CD14-positive monocyte (primary cell): ENCODE measurements around the gene JDP2. TPM values are rescaled to one million over a fixed set of nuclear protein-coding genes. Genes with fewer than 3 reads are reported as not detected.
A peak's percentile ranks its signal among the peaks of the same experiment; 100 is the strongest.

Experiments
- DNase-seq, 3 donors: peaks; one replicate each; pipeline ENCODE4 v3.0.0-alpha.2; 2011 to 2022
- H2AFZ ChIP-seq: 2 replicates; pipeline ENCODE4 v1.6.0; 2012; ENCODE audit warnings: mild to moderate bottlenecking, low read depth, low read length, inconsistent platforms; ENCODE audit not compliant: insufficient read depth, poor library complexity, severe bottlenecking
- H3K27ac ChIP-seq, 2 donors: 1 replicate in 1 of 2; 2 replicates in 1 of 2; pipeline ENCODE4 v1.5.1; 2012 to 2013; ENCODE audit warnings: low read length in 2 of 2, control low read depth in 1 of 2, inconsistent platforms in 1 of 2, low read depth in 1 of 2, mild to moderate bottlenecking in 1 of 2
- H3K27me3 ChIP-seq, 2 donors: one replicate each; pipeline versions ENCODE4 v1.6.0 to v1.6.1; 2011 to 2013; ENCODE audit warnings: low read length in 2 of 2; ENCODE audit not compliant: control insufficient read depth in 2 of 2, insufficient read depth in 2 of 2
- H3K36me3 ChIP-seq, 2 donors: replicated peaks in 1 of 2; 1 replicate in 1 of 2; 2 replicates in 1 of 2; pipeline versions ENCODE4 v1.5.1 to v1.6.1; 2012 to 2013; ENCODE audit warnings: low read length in 2 of 2, control low read depth in 1 of 2, inconsistent platforms in 1 of 2, mild to moderate bottlenecking in 1 of 2; ENCODE audit not compliant: insufficient read depth in 2 of 2, control insufficient read depth in 1 of 2
- H3K4me1 ChIP-seq, 2 donors: 1 replicate in 1 of 2; 2 replicates in 1 of 2; pipeline versions ENCODE4 v1.5.1 to v1.6.1; 2012 to 2013; ENCODE audit warnings: low read length in 2 of 2, control low read depth in 1 of 2, inconsistent platforms in 1 of 2, mild to moderate bottlenecking in 1 of 2, moderate library complexity in 1 of 2; ENCODE audit not compliant: insufficient read depth in 2 of 2, control insufficient read depth in 1 of 2
- H3K4me2 ChIP-seq: replicated peaks from 2 replicates; pipeline ENCODE3; 2012; ENCODE audit warnings: low read length, moderate library complexity, mild to moderate bottlenecking; ENCODE audit not compliant: poor library complexity, severe bottlenecking; ENCODE audit errors: extremely low read depth
- H3K4me3 ChIP-seq, 3 experiments: fragments of 200-600 bp in 1 of 3; sonication (generic) in 1 of 3; replicated peaks in 1 of 3; 1 replicate in 2 of 3; 2 replicates in 1 of 3; pipeline ENCODE4 v1.5.1; 2011 to 2013; ENCODE audit warnings: low read length in 3 of 3, mild to moderate bottlenecking in 3 of 3, control low read depth in 2 of 3, low read depth in 2 of 3, inconsistent platforms in 1 of 3, moderate library complexity in 1 of 3
- H3K79me2 ChIP-seq: 2 replicates; pipeline ENCODE4 v1.6.0; 2012; ENCODE audit warnings: mild to moderate bottlenecking, control low read depth, inconsistent platforms, low read length, moderate library complexity; ENCODE audit not compliant: insufficient read depth
- H3K9ac ChIP-seq: 2 replicates; pipeline ENCODE4 v1.6.0; 2017; ENCODE audit warnings: low read length, mild to moderate bottlenecking; ENCODE audit not compliant: insufficient read depth, poor library complexity, severe bottlenecking
- H3K9me3 ChIP-seq, 2 donors: replicated peaks in 1 of 2; 1 replicate in 1 of 2; 2 replicates in 1 of 2; pipeline versions ENCODE4 v1.5.1 to v1.6.1; 2012 to 2013; ENCODE audit warnings: low read length in 2 of 2, control low read depth in 1 of 2; ENCODE audit not compliant: control insufficient read depth in 1 of 2, insufficient read depth in 1 of 2
- H4K20me1 ChIP-seq: 2 replicates; pipeline ENCODE4 v1.6.0; 2012; ENCODE audit warnings: mild to moderate bottlenecking, low read length, control low read depth, moderate library complexity; ENCODE audit not compliant: insufficient read depth
- H3K27ac Mint-ChIP-seq, 7 donors: one replicate each; pipeline ENCODE4 v1.8.0; 2020; ENCODE audit warnings: mild to moderate bottlenecking in 7 of 7, mixed read lengths in 7 of 7, moderate library complexity in 6 of 7, inconsistent platforms in 2 of 7
- H3K27me3 Mint-ChIP-seq, 3 donors: one replicate each; pipeline ENCODE4 v1.8.0; 2021 to 2022; ENCODE audit warnings: low read depth in 3 of 3, mild to moderate bottlenecking in 3 of 3, mixed read lengths in 3 of 3, moderate library complexity in 3 of 3, inconsistent platforms in 1 of 3
- H3K36me3 Mint-ChIP-seq, 2 donors: one replicate each; pipeline ENCODE4 v1.8.0; 2020; ENCODE audit warnings: mixed read lengths in 2 of 2, inconsistent platforms in 1 of 2, mild to moderate bottlenecking in 1 of 2
- H3K4me1 Mint-ChIP-seq: one replicate; pipeline ENCODE4 v1.8.0; 2020; ENCODE audit warnings: mild to moderate bottlenecking, mixed read lengths
- H3K4me3 Mint-ChIP-seq, 2 donors: one replicate each; pipeline ENCODE4 v1.8.0; 2020; ENCODE audit warnings: mild to moderate bottlenecking in 2 of 2, mixed read lengths in 2 of 2, moderate library complexity in 1 of 2
- H3K9me3 Mint-ChIP-seq, 7 donors: one replicate each; pipeline ENCODE4 v1.8.0; 2020 to 2022; ENCODE audit warnings: mixed read lengths in 7 of 7, mild to moderate bottlenecking in 6 of 7, moderate library complexity in 6 of 7, inconsistent platforms in 2 of 7
- CTCF ChIP-seq: fragments of 200-600 bp; IDR thresholded peaks from one replicate; pipeline ENCODE4 v1.8.0; 2022; ENCODE audit warnings: antibody characterized with exemption, mild to moderate bottlenecking
- WGBS: methylation state at CpG from one replicate; pipeline ENCODE4 v1.1.5; 2013; ENCODE audit warnings: missing lambda C conversion rate; ENCODE audit not compliant: insufficient coverage; 5-methylcytosine and 5-hydroxymethylcytosine counted together
- intact Hi-C, 2 donors: fragments of 100-400 bp; cut with micrococcal nuclease; formaldehyde crosslinking; loops; one replicate each; pipeline versions ENCODE4 v1.15.0 to v1.15.1; 2023
- polyA plus RNA-seq, 3 donors: library from polyadenylated mRNA; depleted of rRNA in 1 of 3; unstranded in 2 of 3; stranded (reverse) in 1 of 3; fragments of 300-500 nt in 2 of 3; fragments of >200 nt in 1 of 3; fragmentation: Illumina TruSeq in 2 of 3; gene quantifications; 1 replicate in 2 of 3; 2 replicates in 1 of 3; pipeline ENCODE4 v1.2.3, GENCODE V29; 2012 to 2021

Gene JDP2
- polyA plus RNA-seq, 3 donors = 3.5 to 69.2 (median 14.2) TPM

- no peak overlapping the region for H3K4me3 Mint-ChIP-seq
- WGBS = 100% methylated on average over 1 of the region's 7 CpGs
- Histone ChIP-seq H3K9me3 (no peaks in the 10 kb centered on the region), H3K9ac (no peak overlapping the region), H3K4me2 (no peak overlapping the region), H3K27me3 (no peaks in the 10 kb centered on the region), H3K79me2 (peaks cover 95% of the 10 kb centered on the region), H3K36me3 (peaks cover 74 to 96% of the 10 kb centered on the region in 2 donors), H4K20me1 (peaks cover 100% of the 10 kb centered on the region), H3K27ac (peak overlapping the region in 1 of 2 donors; percentile 33), H2AFZ (no peak overlapping the region), H3K4me3 (no peak overlapping the region), H3K4me1 (peaks cover 15 to 20% of the 10 kb centered on the region in 2 donors)
- no peak for TF ChIP-seq CTCF
- H3K36me3 Mint-ChIP-seq = peaks cover 86 to 94% of the 10 kb centered on the region in 2 donors
- no peak for DNase-seq
- peaks cover 37% of the 10 kb centered on the region for H3K4me1 Mint-ChIP-seq
- H3K9me3 Mint-ChIP-seq = no peaks in the 10 kb centered on the region
- no peaks in the 10 kb centered on the region for H3K27me3 Mint-ChIP-seq
- intact Hi-C loops = no loop called here
- H3K27ac Mint-ChIP-seq = peak overlapping the region in 1 of 7 donors; percentile 23
Measured at GRCh38 chr14:75443203-75443969, 15.6 kb downstream of the JDP2 start.

DNA sequence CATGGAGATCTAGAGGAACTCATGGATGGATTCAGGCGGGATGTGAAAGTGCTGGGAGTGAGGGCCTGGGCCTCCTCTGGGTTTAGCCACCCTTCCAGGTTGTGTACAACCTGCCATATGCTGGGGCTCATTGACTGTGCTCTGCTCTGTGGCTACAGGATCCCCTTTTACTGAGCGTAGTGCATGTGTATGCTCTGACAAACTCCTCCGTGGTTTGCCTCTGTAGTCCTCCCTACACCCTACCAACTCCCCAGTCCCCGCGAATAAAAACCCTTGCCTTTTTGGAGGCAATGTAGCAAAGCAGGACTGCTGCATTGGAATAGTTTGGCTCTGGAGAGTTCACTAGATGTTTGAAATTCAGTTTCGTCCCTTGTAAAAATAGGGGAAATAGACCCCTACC lies 17.4 kb downstream of the JDP2 start:
- WGBS = 100% methylated on average over 1 of the region's 6 CpGs
- no peak overlapping the region for H3K9ac ChIP-seq
- H3K27ac ChIP-seq = no peak overlapping the region
- peaks cover 100% of the 10 kb centered on the region for H4K20me1 ChIP-seq
- peaks cover 62 to 96% of the 10 kb centered on the region in 2 donors for H3K36me3 ChIP-seq
- TF ChIP-seq CTCF = no peak
- no peaks in the 10 kb centered on the region for H3K9me3 ChIP-seq
- Mint-ChIP-seq H3K36me3 (peaks cover 81 to 93% of the 10 kb centered on the region in 2 donors), H3K4me1 (peaks cover 47% of the 10 kb centered on the region), H3K9me3 (no peaks in the 10 kb centered on the region), H3K4me3 (no peak overlapping the region), H3K27me3 (peaks cover 0 to 1% (median 0%) of the 10 kb centered on the region in 3 donors), H3K27ac (peak overlapping the region in 4 of 7 donors; percentile 11 to 73 (median 46))
- peaks cover 95% of the 10 kb centered on the region for H3K79me2 ChIP-seq
- no peak overlapping the region for H2AFZ ChIP-seq
- peaks cover 15 to 20% of the 10 kb centered on the region in 2 donors for H3K4me1 ChIP-seq
- H3K4me2 ChIP-seq = no peak overlapping the region
- no peaks in the 10 kb centered on the region for H3K27me3 ChIP-seq
- intact Hi-C loops = no loop called here
- no peak overlapping the region for H3K4me3 ChIP-seq
- no peak for DNase-seq
